Activated CD4-positive, alpha-beta T cell treated with anti-CD3 and anti-CD28 coated beads, Interleukin-2, amount 50 U/mL, for 1 hour (primary cell): ENCODE data around the gene NLE1.

Experiments
- DNase-seq: peaks from one replicate; pipeline ENCODE4 v3.0.0-alpha.2; 2020

Gene NLE1

DNA sequence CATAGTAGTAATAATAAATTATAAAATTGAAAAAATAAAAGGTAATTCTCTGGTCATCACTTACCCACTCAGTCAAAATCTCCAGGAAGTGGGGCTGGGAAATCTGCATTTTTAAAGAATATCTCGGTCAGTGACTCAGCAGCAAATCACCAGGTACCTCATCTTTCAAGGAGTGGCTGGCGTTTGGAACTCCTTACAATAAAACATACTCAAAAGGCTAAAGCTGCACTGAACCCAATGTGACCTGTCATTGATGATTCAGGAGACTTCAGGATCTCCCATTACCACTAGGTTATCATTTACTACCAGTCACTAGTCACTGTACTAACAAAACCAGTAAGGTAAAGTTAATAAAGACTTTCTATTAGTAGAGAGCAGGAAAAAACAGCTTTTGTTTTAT is 57.1 kb downstream of the NLE1 start:
- no peak for DNase-seq

DNA sequence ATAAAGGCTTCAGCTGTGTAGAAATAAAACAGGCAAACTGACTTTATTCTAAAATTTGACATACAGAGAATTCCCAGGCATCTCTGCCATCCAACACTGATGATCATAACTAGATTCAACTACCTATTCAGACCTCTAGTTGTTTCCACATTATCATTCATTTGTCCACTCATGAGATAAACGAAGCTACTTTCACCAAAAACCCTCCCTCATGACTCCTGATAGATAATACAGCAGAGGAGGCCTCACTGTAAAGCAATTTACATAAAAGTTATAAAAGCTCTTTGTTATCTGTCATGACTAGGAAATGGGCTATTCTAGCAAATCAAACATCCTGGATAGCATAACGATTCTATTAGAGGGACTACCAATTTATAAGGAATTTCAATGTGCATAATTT is 59.0 kb downstream of the NLE1 start:
- DNase-seq, result no peak

- DNase-seq, result no peak
Measured at GRCh38 chr17:35082073-35082657, 59.9 kb downstream of the NLE1 start.

GRCh38 chr17:35081638-35082037 is 60.5 kb downstream of the NLE1 start:
- no peak for DNase-seq

- DNase-seq, result no peak
Measured at GRCh38 chr17:35080536-35080935, 61.6 kb downstream of the NLE1 start.

DNA sequence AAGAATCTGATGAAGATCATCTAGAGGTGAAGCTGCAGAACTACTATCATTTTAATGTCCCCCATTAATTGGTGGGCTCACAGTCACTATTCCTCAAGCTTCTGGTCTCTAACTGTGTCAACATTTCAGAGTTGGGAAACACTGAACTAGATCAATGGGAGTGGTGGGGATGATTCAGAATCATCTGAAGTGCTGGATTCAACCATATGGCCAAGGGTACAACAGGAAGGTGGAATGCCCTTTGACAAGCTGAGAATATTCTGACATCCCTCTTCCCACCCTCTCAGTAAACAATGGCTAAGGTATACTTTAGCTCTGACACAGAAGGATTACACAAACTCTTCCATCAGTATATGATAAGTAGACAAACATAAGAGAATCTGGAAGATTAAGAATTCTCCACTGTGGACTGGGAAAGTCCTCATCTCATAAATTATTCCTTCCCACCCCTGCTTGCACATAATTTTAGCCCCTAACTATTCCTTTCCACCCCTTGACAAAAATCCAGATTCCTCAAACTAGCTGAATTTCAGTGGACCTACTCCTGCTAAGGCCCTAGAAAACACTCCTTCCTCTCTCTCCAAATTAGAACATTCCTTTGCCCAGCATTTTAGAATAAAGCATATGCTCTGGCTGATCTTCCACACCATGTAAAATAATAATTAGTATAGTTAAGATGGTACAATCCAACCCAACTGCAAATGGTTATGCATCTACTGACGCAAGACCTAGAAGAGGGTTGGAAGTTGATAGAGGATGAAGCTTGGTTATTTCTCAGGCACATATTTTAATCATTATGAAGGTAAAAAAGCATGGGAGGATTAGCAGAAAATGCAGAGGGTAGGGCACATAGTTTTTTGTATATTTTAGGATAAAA is 62.3 kb downstream of the NLE1 start:
- no peak for DNase-seq
